Measurements from ENCODE around the gene SEMA6B. TPM values are rescaled to one million over a fixed set of nuclear protein-coding genes. Genes with fewer than 3 reads are reported as not detected.

The SEMA6B gene
- total and polyA plus RNA-seq, 2 of the 8 experiments (the other 6 are each of a cell fraction or from before 2014, with no cell fraction given) = 31.3 to 54.4 TPM

DNA sequence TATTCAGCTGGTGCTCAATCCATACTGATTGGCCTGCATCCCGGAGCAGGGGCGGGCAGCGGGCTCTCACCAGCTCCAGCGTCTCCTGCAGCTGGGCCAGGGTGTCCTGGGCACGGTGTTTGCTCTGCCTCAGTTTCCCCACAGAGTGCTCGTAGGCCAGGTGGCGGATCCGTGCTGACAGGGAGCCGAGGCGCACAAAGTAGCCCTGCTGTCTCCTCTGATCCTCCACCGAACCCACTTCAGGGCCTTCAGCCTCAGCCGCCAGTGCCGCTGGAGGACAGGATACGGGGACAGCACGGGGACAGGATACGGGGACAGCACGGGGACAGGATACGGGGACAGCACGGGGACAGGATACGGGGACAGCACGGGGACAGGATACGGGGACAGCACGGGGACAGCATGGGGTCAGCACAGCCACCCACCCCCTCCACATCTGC, 33.9 kb downstream of the SEMA6B start:
- Histone ChIP-seq H3K79me2 (ENCODE audit: control insufficient read depth in 1 of 2, insufficient read depth in 2 of 2, low read length in 2 of 2) (no peaks in the 10 kb centered on the region), H3K14ac (ENCODE audit: insufficient read length) (no peak overlapping the region), H3K4me1 (replicated peaks in 1 of 4; ENCODE audit: control insufficient read depth in 3 of 4, insufficient read depth in 4 of 4, low read length in 3 of 4) (no peaks in the 10 kb centered on the region; a peak in 2 of 7 replicates), H3K23me2 (ENCODE audit: low read depth, low read length) (no peaks in the 10 kb centered on the region), H2BK5ac (ENCODE audit: low read depth, low read length) (no peak overlapping the region), H2AK5ac (ENCODE audit: low read depth, low read length) (no peak overlapping the region), H2BK15ac (ENCODE audit: low read length) (no peak overlapping the region), H3K9ac (replicated peaks in 1 of 4; ENCODE audit: extremely low read depth in 1 of 4, low read depth in 3 of 4, low read length in 3 of 4) (no peak overlapping the region), H3K9me3 (ENCODE audit: insufficient read depth in 2 of 2, low read depth in 1 of 2, low read length in 1 of 2) (no peaks in the 10 kb centered on the region), H3K27ac (ENCODE audit: low read depth, low read length) (no peak overlapping the region), H2BK12ac (ENCODE audit: low read depth, low read length) (no peak overlapping the region), H3K56ac (replicated peaks; ENCODE audit: insufficient read length, low read depth, low read length) (no peak overlapping the region), H4K5ac (ENCODE audit: insufficient read length, low read depth, low read length) (no peak overlapping the region), H3K23ac (ENCODE audit: insufficient read length) (no peak overlapping the region), H2AFZ (ENCODE audit: low read length) (no peak overlapping the region), H4K20me1 (replicated peaks in 1 of 2; ENCODE audit: control insufficient read depth in 1 of 2, insufficient read depth in 2 of 2, low read length in 2 of 2) (no peaks in the 10 kb centered on the region), H3K4me2 (ENCODE audit: insufficient read depth in 1 of 2, low read depth in 2 of 2, low read length in 2 of 2) (no peak overlapping the region), H2BK20ac (ENCODE audit: low read length) (no peak overlapping the region), H3K36me3 (ENCODE audit: control insufficient read depth in 2 of 4, insufficient read depth in 4 of 4, low read length in 3 of 4) (no peaks in the 10 kb centered on the region), H2BK120ac (replicated peaks; ENCODE audit: low read depth, low read length) (no peak overlapping the region), H3K4me3 (ENCODE audit: extremely low read depth in 1 of 4, insufficient read depth in 2 of 4, low read depth in 3 of 4, low read length in 4 of 4) (no peak overlapping the region), H4K8ac (ENCODE audit: extremely low read depth, insufficient read depth, low read length) (no peak overlapping the region), H3K79me1 (ENCODE audit: low read depth, low read length) (no peaks in the 10 kb centered on the region), H3K27me3 (replicated peaks in 1 of 4; ENCODE audit: control insufficient read depth in 3 of 4, extremely low read depth in 1 of 4, insufficient read depth in 3 of 4, low read length in 3 of 4) (peaks cover 0 to 10% (median 5%) of the 10 kb centered on the region in 4 experiments; a peak in 3 of 7 replicates), H4K91ac (replicated peaks; ENCODE audit: insufficient read length, low read length) (no peak overlapping the region), H3K18ac (ENCODE audit: extremely low read depth, low read length) (no peak overlapping the region), H3K4ac (replicated peaks; ENCODE audit: insufficient read length, low read depth, low read length) (no peak overlapping the region)
- DNase-seq (ENCODE audit: low read depth in 1 of 2, low spot score in 2 of 2) (no peak), FAIRE-seq (no peak)
- 90% methylated on average over 22 of the region's 23 CpGs; no CpG with 5 or more reads in 1 of the 2 experiments for WGBS, 2 experiments (ENCODE audit: extremely low coverage in 1 of 2, insufficient coverage in 1 of 2, insufficient read length in 1 of 2, insufficient replicate concordance in 2 of 2, low coverage in 1 of 2, low lambda C conversion rate in 2 of 2, missing lambda C conversion rate in 1 of 2)
- no peak for TF ChIP-seq TBP (IDR thresholded peaks at IDR 0.05; ENCODE audit: low read depth, low read length)
- no peak for TF ChIP-seq ASH2L (IDR thresholded peaks at IDR 0.05; ENCODE audit: low read length)
- TF ChIP-seq POU5F1 (IDR thresholded peaks at IDR 0.05; ENCODE audit: low read depth, low read length) = no peak
- TF ChIP-seq NANOG (IDR thresholded peaks at IDR 0.05; ENCODE audit: insufficient read depth, low read depth, low read length, poor library complexity, severe bottlenecking) = no peak
- TF ChIP-seq POLR2A (IDR thresholded peaks at IDR 0.05; ENCODE audit: control extremely low read depth in 1 of 2, low read depth in 2 of 2, low read length in 2 of 2) = no peak
- no peak for TF ChIP-seq GTF2F1 (IDR thresholded peaks at IDR 0.05; ENCODE audit: borderline replicate concordance, low read depth, low read length)
- no peak for TF ChIP-seq SAP30 (IDR thresholded peaks at IDR 0.05; ENCODE audit: insufficient read depth, insufficient replicate concordance, low read length)
- no peak for TF ChIP-seq RXRA (IDR thresholded peaks at IDR 0.05; ENCODE audit: insufficient read depth, low read depth, low read length)
- TF ChIP-seq POLR2AphosphoS5 (IDR thresholded peaks at IDR 0.05; ENCODE audit: low read depth, low read length) = no peak
- TF ChIP-seq, protein P1, sequence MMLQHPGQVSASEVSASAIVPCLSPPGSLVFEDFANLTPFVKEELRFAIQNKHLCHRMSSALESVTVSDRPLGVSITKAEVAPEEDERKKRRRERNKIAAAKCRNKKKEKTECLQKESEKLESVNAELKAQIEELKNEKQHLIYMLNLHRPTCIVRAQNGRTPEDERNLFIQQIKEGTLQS (IDR thresholded peaks at IDR 0.05; ENCODE audit: insufficient read depth, low read depth, low read length) = no peak
- TF ChIP-seq TCF12 (IDR thresholded peaks at IDR 0.05; ENCODE audit: low read depth, low read length) = no peak
- no peak for TF ChIP-seq HDAC2 (IDR thresholded peaks at IDR 0.05; ENCODE audit: borderline replicate concordance in 1 of 2, low read depth in 2 of 2, low read length in 2 of 2)
- no peak for TF ChIP-seq KDM5A (IDR thresholded peaks at IDR 0.05; ENCODE audit: low read length)
- TF ChIP-seq KDM4A (IDR thresholded peaks at IDR 0.05; ENCODE audit: low read depth, low read length, severe bottlenecking) = no peak
- ChIA-PET CTCF (ENCODE audit: partially characterized antibody) (interaction anchor here (0.6 to 8.9 kb wide), 36 partner anchors 10 to 514 kb away, joined by 3 to 174 read pairs (median 5); partner anchors contain the start of genes CHAF1A, LRG1, PLIN4 and PLIN5), POLR2A (ENCODE audit: partially characterized antibody) (interaction anchor here (0.7 to 3.4 kb wide), 4 partner anchors 9 to 259 kb away, joined by 3 to 23 read pairs (median 4); partner anchors contain the start of gene PLIN5)

Measured in H1 (cell line).